Caki2 (cell line): ENCODE results near the gene MBD2. TPM values are rescaled to one million over a fixed set of nuclear protein-coding genes. Genes with fewer than 3 reads are reported as not detected.
A peak's percentile ranks its signal among the peaks of the same experiment; 100 is the strongest.
"Not testable (repeated sequence)": the region's sequence is repeated elsewhere in the genome, so short reads cannot be mapped to it uniquely, and the experiment has no call there.

ENCODE experiments used
- DNase-seq: peaks from one replicate; pipeline ENCODE4 v3.0.0-alpha.2; 2015; ENCODE audit warnings: low read depth
- in situ Hi-C: cut with HindIII; loops from 2 replicates; pipeline ENCODE4 v1.10.0; 2016; ENCODE audit warnings: low sequenced_read_pairs, low pct_unique_long_range_greater_than_20kb, mixed read lengths
- total RNA-seq: library from RNA; depleted of rRNA; stranded (reverse); fragments of >200 nt; shearing (Covaris generic); gene quantifications from 2 replicates; pipeline ENCODE4 v1.2.3, GENCODE V29; 2014; ENCODE audit warnings: low replicate concordance; rRNA removed

MBD2 gene
- total RNA-seq, 1 experiment from 2014 or later, result 24.1 TPM

DNA sequence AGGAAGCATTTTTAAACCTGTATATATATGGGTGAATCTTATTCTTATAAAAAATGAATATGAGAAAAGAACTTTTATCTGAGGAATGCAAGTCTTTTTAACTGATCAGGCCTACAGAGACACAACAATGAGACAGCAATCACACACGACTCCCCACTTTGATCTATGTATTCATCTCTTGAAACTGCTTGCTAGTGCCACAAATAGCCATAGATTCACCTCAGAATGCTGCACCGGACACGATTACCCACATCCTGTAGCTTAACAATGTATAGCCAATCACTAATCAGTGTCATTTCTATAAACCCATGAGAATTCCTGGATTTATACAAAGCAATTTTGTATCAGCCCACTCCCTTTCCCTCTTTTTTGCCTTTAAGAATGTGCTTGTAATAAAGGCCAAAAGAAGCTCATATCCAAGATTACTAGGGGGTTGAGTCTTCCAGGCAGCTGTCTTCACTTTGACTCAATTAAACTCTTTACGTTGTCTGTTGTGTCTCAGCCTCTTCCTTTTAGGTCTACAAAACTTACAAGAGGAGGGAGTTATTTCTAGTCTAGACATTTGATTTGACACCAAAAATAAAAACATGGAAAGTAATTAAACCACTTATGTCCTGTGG, 94.9 kb downstream of the MBD2 start:
- in situ Hi-C loops, result no loop called here
- DNase-seq, result no peak

DNA sequence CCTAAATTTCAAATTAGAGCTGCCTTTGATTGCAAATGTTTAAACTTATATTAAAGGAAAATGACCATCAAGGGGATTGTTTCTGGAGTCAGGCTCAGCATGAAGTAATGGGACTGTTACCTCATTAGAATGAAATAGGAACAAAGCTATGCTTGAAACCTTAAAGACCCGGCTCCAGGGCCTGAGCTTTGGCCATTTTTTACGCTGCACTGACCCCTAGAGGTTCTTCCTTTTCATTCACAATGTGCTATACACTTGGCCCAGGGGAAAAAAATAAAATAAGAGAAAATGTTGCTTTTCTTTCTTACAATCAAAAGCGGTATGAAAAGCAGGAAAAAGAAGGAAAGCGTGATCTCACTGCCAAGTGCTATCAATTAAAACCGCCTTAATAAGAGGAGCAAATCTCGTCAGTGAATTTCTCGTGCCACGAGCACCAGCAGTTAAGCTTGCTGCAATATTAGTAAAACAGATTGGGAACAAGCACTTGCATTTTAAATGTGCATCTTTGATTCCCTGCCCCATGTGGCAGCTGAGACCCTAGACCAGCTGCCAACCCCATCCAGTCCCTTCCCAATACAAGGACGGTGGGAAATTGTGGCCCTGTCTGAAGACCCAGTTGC, 96.6 kb downstream of the MBD2 start:
- no peak for DNase-seq
- in situ Hi-C loops, result no loop called here

DNA sequence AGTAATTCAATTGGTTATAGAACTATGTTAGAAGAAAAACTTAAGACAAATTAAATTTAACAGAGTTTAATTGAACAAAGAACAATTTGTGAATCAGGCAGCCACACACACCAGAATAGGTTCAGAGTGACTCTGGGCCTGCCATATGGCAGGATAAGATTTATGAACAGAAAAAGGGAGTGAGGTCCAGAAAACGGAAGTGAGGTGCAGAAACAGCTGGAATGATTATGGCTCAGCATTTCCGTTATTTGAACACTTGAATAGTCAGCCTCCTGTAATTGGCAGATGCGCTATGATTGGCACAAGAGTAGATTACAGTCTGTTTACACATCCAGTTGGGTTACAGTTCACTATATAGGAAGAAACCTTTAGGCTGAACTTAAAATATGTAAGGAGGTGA, 99.0 kb downstream of the MBD2 start:
- no peak for DNase-seq
- in situ Hi-C loops, result no loop called here

GRCh38 chr18:54123720-54124440, 100.6 kb downstream of the MBD2 start:
- DNase-seq, in situ Hi-C loops: not testable (repeated sequence)

- in situ Hi-C loops, result no loop called here
- peak; percentile 28 for DNase-seq
Observed at GRCh38 chr18:54119524-54120019, 104.9 kb downstream of the MBD2 start.

DNA sequence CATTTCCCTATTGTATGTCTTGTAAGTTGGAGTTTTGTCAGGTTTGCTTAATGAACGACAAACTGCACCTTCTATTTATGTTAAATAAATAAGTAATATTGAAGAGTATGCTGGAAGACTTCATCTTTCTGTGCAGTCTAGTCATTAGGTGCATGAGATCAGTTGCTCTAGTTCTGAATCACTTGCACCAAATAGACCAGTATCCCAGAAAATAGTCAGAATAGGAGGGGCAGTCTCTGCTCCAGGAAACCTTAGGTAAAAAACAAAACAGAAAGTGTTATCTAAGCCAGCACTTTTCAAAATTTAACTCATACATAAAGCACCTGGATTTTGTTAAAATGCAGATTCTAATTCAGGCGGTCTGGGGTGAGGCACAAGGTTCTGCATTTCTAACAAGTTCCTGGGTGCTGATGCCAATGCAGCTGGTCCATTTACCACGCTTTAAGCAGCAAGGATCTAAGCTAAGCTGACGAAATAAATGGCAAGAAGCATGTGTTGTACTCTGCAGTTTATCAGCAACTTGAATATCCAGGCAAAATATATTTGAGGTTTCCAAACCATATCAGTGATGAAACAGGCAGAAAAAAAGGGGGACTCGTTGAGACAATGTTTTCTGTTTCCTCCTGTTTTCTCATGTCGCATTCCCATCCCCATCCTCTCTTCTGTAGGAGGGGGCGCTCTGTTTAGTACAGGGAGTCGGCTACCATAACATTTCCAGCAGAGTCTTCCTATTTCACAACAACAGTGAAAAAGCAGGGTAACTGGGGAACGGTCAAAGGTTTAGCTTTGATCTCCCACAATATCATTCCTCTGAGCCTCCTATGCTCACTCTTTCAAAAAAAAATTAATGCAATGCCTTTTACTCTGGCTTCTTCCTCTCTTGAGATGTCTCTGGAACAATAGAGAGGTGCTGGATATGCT, 106.4 kb downstream of the MBD2 start:
- no peak for DNase-seq
- in situ Hi-C loops, result no loop called here

- DNase-seq, result no peak
- in situ Hi-C loops, result no loop called here
Observed at GRCh38 chr18:54116541-54117257, 107.8 kb downstream of the MBD2 start.

GRCh38 chr18:54112356-54112755, 112.1 kb downstream of the MBD2 start:
- in situ Hi-C loops, result no loop called here
- no peak for DNase-seq

GRCh38 chr18:54109131-54109683, 115.3 kb downstream of the MBD2 start:
- no peak for DNase-seq
- in situ Hi-C loops, result no loop called here

DNA sequence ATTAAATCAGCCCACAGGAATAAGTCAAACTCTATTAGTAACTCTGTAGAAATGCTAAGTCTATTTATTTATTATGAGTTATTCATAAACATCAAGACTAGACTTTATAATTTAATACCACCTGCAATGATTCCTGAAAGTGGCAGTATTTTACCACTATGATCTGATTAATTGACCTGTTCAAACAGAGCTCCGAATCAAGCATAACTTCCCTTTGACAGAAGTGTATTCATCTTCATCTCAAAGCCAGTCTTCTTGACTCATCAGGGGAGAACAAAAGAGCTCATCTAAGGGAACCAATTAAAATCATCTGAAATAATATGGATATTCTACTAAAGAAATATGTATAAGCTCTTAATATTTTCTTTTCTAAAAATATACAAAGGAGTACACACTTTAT, 122.3 kb downstream of the MBD2 start:
- in situ Hi-C loops, result no loop called here
- no peak for DNase-seq

Other genes starting within 250 kb of the MBD2 start
- gene POLI, start 44.8 kb upstream of the MBD2 start, total RNA-seq, result 6.1 and 10.1 TPM in 2 replicates
- not detected in 2 replicates for gene STARD6, start 133.2 kb upstream of the MBD2 start, total RNA-seq
- gene C18orf54, start 133.2 kb upstream of the MBD2 start, total RNA-seq, result 5.6 and 23.0 TPM in 2 replicates